HG03280 (cell line): ENCODE measurements around the gene BAX.

Source experiments
- ATAC-seq: cut with Tn5 transposase; IDR thresholded peaks from one replicate; pipeline ENCODE4 v1.9.1; 2021; ENCODE audit warnings: mild to moderate bottlenecking, moderate library complexity; ENCODE audit not compliant: unreplicated experiment

BAX gene

DNA sequence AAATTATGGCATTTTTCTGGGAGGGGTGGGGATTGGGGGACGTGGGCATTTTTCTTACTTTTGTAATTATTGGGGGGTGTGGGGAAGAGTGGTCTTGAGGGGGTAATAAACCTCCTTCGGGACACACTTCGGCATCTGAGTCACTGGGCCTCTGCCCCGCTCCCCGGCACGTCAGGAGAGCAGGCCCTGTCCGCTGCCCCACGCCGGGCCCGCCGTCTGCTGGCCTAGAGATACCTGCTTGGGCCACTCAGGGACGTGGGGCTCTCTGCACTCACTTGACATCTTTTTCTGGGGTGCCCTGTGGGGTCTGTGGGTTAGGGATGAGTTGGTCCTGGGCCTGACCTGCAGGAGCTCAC is 7.0 kb downstream of the BAX start:
- ATAC-seq, result no peak

DNA sequence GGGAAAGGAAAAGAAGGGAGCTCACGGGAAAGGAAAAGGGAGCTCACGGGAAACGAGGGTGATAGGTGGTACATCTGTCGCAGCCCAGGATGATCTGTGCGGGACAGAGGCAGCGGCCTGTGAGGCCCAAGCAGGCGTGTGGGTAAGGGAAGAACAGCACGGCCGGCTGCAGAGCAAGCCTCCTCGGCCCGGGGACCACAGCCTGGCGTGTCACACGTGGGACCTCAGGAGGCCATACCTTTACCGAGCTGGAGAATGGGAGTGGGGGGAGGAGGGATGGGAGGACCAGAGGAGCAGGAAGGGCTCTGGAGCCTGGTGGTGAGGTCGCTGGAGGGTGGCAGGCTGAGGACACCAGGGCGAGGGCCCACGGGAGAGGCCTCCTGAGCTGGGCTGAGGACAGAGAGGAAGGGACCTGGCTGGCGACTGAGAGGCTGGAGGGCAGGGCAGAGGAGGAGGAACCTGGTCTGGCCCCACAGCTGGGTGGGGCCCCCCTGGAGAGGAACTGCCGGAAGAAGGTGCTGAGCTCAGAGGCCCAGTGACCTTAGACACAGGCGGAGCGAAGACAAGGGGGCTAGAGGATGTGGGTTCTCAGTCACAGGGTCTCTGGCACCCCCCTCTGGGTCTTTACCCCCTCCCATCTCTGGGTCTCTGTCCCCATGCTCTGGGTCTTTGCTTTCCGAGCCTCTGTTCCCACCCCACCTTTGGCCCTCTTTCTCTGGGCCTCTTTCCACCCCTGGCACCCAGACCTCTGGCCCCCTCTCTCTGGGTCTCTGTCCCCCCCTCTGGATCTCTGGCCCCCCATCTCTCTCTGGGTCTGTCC is 7.6 kb downstream of the BAX start:
- ATAC-seq, result no peak

DNA sequence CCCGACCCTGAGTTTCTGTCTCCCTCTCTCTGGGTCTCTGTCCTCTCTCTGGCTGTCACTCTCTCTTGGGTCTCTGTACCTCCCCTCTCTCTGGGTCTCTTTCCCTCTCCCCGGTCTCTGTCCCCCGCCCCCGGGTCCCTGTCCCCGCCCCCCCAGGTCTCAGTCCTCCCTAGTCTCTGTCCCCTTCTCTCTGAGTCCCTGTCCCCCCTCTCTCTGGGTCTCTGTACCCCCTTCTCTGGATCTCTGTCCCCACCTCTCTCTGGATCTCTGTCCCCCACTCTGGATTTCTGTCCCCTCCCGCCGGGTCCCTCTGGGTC is 8.1 kb downstream of the BAX start:
- ATAC-seq, result no peak

DNA sequence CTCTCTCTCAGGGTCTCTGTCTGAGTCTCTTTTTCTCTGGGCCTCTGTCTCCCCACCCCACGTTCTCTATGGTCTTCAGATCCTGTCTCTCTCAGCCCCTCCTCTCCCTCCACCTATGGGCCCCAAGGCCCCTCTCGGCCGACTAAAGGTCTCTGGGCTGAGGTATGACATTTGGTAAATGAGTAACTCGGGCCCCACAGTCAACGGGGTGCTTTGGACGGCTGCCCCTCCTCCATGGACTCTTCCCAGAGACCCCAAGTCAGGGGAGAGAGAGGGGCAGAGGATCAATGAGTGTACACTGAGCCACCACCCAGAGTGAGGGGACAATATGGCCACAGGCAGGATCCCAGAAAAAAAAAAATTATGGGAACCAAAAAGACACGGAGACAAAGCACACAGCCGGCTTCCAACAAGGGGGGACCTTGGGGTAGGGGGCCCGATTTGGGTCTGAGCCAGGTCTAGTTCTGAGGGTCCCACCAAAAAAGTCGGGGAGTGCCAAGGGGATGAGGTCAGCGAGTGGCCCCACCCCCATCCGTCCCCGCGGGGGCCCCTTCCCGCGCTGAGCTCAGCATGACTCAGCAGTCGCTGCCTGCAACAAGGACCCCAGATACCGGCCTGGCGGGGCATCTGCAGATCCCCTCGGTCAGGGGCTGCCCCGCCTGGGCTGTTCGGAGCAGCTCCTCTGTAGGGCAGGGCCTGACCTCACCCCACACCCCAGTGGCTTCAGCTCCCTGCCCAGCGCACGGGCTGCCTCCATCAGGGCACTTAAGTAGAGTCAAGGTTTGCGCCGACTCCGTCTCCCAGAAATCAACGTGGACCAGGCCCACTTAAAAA is 8.9 kb downstream of the BAX start:
- peak; percentile 24 for ATAC-seq

DNA sequence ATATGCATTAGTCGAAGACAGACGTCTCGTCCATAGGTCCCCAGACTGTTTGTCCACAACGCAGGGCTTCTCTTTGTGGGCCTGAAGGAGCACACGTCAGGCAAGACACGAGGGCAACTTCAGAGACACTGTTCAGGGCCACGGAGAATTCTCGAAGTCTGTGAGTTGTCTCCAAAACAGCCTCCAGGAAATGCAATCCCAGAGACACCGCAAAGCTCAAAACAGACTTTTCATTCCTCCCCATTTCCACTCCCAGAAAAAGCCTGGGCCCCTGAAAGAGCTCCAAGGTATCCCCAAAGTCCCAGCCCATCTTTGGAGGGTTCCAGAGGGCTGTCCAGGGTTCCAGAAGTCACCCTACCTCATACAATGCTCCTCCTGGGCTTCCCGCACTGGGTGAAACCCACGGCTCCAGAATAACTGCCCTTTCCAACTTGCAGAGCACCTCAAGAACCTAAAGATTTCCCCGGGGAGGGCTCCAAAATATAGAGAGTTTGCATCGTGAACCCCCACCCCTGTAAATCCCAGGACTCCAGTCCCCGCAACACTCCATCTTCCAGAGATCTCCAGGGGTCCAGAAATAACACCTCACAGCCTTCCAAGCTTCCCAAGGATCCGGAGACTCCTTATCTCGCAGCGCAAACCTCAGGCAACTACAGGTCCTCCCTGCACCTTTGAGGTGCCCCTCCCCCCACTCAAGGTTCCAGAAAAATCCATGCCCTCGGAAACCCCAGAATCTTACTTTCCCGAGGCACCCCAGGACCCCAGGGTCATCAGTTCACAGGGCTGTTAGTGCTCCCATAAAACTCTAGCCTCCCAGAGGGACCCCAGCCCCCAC is 9.7 kb downstream of the BAX start:
- no peak for ATAC-seq

DNA sequence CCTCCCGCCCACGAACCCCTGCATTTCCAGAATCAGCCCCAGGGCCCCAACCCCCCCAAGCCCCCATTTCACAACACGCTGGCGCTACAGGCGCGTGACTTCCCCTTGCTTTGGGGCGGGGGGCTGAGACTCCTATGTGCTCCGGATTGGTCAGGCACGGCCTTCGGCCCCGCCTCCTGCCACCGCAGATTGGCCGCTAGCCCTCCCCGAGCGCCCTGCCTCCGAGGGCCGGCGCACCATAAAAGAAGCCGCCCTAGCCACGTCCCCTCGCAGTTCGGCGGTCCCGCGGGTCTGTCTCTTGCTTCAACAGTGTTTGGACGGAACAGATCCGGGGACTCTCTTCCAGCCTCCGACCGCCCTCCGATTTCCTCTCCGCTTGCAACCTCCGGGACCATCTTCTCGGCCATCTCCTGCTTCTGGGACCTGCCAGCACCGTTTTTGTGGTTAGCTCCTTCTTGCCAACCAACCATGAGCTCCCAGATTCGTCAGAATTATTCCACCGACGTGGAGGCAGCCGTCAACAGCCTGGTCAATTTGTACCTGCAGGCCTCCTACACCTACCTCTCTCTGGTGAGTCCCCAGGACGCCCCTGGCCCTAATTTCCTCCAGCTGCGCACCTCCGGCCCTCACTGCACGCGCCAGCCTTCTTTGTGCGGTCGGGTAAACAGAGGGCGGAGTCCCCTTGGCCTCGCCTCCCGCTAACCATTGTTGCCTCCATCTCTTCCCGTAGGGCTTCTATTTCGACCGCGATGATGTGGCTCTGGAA is 10.5 kb downstream of the BAX start, which contains the start of gene FTL:
Gene FTL, plus strand, starts transcription at position 270 of the 766 bp plus-strand sequence. Its CDS starts 199 bp downstream, at position 469.
- peak; percentile 60 for ATAC-seq

DNA sequence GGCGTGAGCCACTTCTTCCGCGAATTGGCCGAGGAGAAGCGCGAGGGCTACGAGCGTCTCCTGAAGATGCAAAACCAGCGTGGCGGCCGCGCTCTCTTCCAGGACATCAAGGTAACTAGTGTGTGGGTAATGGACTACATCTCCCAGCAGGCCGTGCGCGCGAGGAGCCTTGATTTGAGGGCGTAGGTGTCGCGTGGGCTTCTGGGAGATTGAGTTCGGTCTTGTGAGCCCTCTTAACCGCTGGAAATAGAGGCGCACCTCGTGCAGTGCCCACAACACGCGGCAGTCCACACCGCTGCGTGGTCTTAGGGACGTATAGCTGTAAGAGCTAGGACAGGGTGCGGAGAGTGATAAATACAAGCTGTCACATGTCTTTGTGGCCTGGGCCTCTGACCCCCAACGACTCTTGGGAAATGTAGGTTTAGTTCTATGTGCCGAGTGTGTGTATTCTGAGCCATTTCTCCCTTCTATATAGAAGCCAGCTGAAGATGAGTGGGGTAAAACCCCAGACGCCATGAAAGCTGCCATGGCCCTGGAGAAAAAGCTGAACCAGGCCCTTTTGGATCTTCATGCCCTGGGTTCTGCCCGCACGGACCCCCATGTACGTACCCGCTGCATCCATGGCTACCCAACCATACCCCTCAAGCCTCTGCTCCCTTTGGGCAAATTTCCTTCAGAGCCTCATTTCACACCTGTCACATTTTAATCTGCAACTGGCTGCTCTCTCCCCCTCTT is 11.3 kb downstream of the BAX start:
- peak; percentile 23 for ATAC-seq

DNA sequence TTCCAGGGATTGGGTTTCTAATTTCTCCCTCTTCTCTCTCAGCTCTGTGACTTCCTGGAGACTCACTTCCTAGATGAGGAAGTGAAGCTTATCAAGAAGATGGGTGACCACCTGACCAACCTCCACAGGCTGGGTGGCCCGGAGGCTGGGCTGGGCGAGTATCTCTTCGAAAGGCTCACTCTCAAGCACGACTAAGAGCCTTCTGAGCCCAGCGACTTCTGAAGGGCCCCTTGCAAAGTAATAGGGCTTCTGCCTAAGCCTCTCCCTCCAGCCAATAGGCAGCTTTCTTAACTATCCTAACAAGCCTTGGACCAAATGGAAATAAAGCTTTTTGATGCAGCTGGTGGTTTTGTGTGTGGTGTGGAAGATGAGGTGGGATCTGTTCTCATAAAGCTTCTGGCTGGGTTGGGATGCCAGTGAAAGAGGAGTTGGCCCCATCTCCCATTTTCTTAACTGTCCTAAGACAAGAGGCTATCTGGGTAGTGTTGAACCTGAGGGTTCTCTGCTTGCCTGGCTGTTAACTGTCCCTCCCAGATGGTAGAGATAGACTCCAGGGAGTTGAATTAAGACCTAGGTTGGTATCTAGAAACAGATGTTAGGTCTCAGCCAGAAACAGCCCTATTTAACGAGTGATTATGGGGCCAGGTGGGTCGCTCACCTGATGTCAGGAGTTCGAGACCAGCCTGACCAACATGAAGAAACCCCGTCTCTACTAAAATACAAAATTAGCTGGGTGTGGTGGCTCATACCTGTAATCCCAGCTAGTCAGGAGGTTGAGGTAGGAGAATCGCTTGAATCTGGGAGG is 12.1 kb downstream of the BAX start:
- ATAC-seq, result no peak

DNA sequence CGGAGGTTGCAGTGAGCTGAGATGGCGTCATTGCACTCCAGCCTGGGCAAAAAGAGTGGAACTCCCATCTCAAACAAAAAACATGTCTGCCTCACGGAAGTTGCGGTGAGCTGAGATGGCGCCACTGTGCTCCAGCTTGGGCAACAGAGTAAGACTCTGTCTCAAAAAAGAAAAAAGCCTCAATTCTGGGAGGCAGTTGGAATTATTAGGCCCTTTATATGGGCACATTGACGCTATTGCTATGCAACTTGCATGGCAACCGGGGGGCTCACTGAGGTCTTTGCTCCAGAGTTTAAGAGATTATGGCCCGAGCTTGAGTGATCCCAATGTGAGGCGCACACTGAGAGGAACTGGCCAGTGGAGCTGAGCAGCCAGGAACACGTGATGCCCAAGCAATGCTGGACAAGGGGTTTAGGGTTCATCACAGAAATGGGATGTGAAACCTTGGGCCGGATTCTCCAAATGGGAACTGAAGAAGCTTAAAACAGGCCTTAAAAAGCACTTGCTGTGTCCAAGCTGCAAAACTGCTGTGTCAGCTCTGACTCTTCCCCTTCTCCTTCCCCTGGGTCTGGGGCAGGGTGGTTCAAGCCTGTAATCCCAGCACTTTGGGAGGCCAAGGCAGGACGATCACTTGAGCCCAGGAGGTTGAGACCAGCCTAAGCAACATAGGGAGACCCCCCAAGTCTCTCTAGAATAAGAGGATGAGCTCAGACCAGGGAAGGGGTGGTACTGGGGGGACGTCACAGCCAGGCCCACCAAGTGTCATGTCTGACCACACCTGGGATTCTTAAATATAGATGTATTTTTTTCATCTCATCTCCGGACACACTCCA is 12.9 kb downstream of the BAX start:
- ATAC-seq, result no peak

DNA sequence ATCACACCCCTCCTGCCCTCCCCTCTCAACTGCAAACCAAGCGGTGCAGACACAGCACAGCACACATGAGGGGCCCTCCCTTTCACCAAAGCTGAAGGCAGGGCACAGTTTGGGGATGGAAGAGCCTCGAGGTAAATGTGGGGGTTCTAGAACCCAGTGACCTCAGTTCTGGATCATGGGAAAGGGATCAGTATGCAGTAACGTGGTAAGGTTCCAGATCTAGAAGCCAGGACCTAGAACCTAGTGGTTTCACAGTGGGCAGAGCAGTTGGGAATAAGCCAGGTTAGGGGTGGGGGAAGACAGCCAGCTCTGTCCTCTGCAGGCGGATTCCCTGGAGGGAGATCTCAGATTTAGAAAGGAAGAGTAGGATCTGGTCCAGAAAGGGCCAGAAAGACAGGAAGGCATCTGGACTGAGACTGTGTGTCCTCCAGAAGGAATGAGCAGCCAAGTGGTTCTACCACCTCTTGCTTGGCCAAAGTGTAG is 13.5 kb downstream of the BAX start:
- ATAC-seq, result no peak

DNA sequence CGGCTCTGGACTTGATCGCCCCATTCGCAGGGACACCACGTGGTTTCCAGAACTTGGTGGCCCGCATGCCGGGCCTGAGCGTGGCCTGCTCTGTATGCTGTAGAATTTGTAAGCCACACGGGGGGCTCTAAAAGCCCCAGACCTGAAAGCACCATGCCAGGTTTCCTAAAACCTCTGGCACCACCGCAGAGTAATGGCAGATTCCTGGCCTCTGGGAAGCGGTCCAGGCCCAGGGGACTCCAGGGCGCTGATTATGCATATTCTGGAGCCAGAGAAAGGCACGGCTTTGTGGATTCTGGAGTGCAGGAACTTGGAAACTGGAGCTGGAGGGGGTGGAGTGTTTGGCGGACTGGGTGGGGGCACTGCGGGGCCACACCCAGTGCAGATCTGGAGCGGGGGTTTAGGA is 14.1 kb downstream of the BAX start:
- ATAC-seq, result no peak

DNA sequence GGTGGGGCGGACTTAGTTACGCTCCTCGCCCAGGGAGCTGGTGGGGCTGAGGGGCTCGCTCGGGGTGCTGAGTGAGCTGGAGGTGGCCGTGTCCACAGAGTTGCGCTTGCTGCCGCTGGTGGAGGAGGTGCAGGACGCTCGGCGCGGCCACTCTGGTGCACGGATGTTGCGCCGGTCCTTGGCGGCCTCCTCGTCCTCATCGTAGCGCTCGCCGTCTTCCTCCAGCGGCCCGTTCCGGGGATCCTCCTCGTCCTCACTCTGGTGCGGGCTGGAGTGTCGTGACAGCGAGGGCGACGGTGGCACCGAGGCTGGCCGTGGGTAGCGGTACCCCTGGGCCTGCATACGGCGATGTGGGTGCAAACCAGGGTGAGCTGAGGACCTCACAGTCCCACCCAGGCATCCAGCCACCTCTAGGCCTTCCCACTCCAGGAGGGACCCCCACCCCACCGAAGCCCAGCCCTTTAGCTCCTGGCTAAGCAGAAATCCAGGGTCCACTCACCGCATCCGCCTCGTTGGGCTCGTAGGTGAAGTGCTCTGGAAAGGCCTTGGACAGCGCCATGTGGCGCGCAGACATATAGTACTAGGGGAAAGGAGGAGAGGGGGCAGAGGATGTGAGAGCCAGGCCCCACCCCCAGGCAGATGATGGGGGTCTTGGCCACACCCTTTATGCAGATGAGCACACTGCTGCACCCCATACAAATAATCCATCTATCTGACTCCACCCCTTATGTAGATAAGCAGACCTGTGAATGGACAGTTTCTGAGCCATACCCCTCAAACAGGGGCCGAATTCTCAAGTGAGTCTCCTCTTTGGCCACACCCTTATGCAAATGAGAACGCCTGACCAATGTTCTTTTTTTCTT is 14.8 kb downstream of the BAX start:
- ATAC-seq, result no peak

DNA sequence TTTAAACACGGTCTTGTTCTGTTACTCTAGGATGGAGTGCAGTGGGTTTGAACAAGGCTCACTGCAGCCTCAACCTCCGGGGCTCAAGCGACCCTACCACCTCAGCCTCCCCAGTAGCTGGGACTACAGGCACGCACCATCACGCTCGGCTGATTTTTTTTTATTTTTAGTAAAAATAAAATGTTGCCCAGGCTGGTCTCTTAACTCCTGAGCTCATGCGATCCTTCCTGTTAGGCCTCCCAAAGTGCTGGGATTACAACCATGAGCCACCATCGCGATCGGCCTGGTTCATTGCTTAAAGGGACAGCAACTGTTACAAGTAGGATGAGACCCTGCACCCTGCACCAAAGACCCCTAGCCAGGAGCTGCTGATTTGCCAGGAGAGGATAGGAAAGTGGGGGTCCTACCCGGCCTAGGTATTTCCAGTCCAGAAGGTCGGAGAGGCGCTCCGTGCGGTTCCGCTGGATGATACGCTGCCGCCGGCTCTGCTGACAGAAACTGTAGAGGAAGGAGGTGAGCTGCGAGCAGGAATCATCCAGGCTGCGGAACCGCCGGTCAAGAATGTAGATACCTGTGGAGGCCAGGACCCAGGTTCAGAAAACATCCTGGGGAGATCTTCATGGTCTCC is 15.6 kb downstream of the BAX start:
- no peak for ATAC-seq

DNA sequence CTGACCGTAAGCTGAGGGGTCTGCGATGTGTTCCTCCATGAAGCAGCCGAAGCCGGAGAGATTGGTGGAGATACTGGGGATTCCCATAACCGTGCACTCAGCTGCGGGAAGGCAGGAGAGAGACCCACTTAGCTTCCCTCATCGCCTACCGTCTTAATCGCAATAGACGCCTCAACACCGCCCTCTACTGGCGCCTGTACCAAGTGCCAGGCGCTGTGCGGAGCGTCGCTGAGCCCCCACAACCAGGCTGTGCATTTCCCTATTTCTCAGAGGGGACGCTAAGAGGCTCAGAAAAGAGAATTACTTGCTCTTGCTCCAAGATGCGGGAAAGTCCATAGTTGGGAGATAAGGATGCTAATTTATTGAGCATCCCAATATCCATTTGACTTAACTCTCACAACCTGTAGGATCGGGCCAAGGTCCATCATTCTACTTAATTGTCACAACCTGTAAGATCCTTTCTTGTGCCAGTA is 16.3 kb downstream of the BAX start:
- no peak for ATAC-seq

DNA sequence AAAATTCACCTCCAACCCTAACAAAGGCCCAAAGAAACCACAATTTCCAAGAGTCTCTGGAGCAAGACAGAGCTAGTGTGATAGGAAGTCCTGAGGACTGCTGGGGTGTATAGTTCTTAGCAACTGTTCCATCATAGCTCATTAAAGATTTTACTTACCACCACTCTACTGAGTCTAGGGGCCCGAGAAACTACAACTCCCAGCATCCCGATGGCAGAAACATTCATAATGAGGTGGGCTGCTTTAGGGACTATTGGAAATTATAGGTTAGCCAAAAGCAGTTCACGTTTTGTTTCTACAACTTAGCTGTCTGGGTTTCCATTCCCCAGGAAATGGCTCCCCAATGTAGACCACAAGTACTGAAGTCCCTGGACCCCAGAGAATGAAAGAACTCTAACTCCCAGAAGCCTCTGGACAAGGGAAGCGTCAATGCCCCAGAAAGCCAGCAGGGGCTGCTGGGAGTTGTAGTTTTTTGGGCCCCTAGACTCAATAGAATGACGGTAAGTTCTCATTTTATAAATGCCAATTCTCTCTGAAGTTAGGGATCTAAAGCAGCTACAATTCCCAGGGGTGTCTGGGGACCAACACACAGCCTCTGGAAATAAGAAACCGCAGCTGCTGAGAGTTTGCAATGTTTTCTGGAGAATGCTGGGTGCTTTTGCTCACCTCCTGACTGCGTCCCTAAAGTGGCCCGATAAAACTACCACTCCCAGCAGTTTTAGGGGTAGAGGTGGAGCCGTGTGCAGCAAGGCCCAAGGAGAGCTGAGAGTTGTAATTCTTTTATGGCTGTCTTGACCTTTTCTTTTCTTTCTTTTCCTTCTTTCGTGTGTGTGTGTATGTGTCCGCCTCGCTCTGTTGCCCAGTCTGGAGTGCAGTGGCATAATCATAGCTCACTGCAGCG is 21.5 kb downstream of the BAX start:
- ATAC-seq, result no peak

DNA sequence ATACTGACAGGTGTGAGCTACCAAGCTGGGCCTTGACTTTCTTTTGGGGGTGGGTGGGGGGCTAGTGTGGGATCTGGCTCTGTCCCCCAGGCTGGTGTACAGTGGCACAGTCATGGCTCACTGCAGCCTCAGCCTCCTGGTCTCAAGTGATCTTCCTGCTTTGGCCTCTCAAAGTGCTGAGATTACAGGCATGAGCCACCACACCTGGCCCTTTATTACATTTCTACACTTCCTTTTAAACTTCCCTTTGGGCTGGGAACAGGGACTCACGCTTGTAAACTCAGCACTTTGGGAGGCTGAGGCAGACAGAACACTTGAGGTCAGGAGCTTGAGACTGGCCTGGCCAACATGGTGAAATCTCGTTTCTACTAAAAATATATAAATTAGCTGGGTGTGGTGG is 22.4 kb downstream of the BAX start:
- ATAC-seq, result no peak
